HG03135 (cell line): ENCODE results near the gene POLR1D.

Experiments
- ATAC-seq: cut with Tn5 transposase; IDR thresholded peaks from one replicate; pipeline ENCODE4 v1.9.1; 2021; ENCODE audit warnings: mild to moderate bottlenecking, moderate library complexity; ENCODE audit not compliant: unreplicated experiment

The POLR1D gene

GRCh38 chr13:27670861-27671260 lies 49.2 kb downstream of the POLR1D start:
- no peak for ATAC-seq

GRCh38 chr13:27672025-27672424 lies 50.3 kb downstream of the POLR1D start:
- no peak for ATAC-seq
